UCSD-AML1 (cell line): ENCODE measurements around the gene PYDC2.
"Not testable (repeated sequence)": the region's sequence is repeated elsewhere in the genome, so short reads cannot be mapped to it uniquely, and the experiment has no call there.

Experiments used
- DNase-seq: peaks from one replicate; lab custom pipeline; 2025; ENCODE audit not compliant: unreplicated experiment; lab: John Stamatoyannopoulos, UW

PYDC2 gene

DNA sequence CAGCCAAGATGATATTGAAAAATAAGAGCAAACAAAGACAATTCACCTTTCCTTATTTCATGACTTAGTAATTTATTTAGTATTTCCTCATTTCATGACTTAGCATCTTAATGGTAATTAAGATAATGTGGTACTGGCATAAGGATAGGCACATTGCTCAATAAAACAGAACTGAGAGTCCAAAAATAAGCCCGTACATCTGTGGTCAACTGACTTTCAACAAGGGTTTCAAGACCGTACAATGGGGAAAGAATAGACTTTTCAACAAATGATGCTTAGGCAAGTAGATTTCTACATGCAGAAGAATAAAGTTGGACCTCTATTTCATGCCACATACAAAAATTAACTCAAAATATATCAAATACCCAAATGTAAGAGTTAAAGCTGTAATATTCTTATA lies 603 bp upstream of the PYDC2 start:
- DNase-seq, result no peak

DNA sequence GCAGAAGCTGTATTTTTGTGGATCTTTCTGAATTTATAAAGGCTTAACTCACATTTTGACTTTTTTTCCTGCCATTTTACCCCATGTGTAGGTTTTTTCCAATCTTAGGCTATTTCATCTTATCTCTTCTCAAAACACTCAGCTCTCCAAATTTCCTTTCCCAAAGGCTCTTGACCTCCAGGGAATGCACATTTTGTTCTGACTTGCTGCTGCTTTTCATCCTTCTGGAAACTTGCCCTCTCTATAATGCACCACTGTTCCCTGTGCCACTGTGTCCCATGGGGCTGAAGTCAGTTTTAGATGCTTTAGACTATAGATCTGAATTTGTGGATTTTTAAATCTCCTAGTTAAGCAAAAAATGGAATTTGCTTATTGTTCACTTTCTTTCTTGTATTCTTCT lies 9.1 kb downstream of the PYDC2 start:
- no peak for DNase-seq

DNA sequence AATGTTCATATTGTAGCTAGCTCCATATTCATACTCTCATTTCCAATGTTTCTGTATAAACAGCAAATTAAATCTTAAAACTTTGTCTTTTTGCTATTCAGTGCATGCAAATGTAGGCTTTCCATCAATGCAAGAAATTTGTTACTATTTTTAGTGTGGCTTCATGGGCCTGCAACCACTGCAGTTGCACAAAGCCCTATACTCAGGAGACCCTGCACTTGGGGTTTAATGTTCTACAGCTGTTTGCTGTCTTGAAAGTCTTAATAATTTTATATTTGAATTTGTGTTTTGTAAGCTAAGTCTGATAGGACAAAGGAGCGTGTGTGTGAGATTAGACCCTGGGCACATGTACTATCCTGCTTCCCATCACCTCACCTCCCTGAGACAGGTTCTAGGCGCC lies 9.6 kb downstream of the PYDC2 start:
- no peak for DNase-seq

DNA sequence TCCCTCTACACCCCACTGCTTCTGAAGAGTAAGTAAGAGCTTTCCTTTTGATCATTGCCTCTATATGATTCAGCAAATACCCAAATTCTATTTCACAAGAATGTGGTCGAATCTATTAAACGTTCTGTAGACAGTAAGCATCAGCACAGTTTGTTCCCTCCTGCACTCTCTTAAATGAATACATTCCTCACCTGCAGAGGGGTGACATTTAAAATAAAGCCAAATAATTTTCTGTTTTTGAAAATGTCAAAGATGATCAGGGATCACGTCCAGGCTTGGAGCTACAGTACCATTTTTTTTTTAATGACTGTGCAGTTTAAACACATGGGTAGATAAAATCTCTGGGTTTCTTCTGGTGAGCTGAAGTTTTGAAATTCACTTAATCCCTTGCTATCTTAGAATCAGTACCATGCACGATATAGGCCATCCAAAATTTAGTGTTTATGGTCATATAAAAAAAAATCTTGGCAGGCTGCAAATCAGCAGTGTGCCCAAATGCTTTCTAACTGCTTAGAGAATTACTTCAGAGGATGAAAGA lies 12.8 kb downstream of the PYDC2 start:
- DNase-seq, result no peak

DNA sequence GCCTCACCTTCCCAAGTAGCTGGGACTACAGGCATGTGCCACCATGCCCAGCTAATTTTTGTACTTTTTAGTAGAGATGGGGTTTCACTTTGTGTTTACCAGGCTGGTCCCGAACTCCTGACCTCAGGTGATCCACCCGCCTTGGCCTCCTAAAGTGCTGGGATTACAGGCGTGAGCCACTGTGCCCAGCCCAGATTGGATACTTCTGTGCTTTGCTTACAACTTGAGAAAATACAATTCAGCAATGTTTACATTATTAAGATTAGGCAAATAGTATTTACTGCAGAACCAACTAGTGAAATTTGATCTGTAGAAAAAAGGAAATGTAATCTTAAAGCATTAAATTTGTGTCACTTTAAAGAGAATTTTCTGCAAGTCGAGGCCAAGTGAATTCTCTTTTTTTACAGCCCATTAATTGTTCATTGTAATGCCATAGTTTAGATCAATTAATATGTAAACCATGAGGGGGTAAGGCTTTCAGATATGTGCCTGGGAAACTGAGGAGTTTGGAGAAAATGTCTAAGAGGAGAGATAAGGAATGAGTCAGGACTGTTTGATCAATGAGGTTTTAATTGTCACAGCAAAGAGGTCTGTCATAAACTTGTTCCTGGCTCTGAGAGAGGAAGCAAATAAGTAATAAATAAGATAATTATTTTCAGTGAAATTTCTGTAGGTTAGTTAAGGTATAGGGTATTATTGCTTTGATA lies 15.3 kb downstream of the PYDC2 start:
- DNase-seq, result no peak

DNA sequence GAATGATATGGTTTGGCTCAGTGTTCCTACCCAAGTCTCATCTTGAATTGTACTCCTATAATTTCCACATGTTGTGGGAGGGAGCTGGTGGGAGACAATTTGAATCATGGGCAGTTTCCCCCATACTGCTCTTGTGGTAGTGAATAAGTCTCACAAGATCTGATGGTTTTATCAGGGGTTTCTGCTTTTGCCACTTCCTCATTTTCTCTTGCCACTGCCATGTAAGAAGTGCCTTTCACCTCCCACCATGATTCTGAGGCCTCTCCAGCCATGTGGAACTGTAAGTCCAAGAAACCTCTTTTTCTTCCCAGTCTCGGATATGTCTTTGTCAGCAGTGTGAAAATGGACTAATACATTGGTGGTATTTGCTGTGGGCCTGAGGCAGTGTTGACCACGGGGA lies 23.0 kb downstream of the PYDC2 start:
- not testable (repeated sequence) for DNase-seq

DNA sequence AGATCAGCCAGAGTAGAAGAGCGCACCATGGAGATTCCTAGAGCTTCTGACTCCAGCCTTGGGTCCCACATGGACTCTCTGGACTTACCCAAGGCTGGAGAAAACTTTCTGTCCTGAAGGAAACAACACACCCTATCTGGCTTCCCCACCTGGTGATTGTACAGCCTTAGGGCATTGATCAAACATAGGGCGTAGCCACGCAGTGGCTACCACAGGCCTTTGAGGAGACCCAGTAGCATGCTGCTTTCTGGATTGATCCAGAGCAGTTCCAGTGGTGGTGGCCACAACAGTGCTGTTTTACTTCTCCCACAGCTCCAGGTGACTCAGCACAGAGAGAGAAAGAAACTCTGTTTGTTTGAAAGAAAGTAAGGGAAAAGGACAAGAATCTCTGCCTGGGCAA lies 23.5 kb downstream of the PYDC2 start:
- DNase-seq, result no peak

DNA sequence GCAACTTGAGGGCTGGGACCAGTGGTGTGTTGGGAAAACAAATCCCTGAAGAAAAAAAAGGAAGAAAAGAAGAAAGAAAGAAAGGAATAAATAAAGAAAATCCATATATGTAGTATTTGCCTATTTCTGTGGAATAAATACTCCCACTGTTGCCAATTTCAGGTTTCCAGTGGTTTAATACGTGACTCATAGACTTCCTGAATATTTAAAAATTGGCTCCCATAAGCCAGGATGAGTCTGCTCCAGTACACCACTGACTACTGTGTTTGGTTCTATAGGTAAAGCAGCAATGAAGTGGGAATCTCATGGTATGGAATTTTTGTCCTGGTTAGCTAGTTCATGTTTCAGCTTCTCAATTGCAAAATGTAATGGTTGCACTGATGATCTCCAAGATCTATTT lies 31.6 kb downstream of the PYDC2 start:
- no peak for DNase-seq

DNA sequence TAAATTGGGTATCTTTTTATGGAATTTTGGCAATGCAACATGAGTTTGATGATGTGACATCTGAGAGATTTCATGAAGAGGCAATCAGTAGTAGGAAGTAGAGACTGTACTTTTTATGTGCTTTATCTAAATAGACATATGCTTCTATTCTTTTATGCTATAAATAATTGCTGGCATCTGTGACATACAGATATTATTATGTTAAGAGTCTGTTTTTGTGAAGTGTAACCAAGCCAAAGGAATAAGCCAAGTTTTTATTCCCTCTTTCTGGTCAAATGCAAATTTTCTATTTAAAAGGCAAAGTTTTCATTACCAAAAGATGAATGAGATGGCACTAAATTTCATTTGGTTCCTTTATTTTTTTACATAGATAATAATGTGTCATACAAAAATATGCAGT lies 32.4 kb downstream of the PYDC2 start:
- DNase-seq, result no peak

DNA sequence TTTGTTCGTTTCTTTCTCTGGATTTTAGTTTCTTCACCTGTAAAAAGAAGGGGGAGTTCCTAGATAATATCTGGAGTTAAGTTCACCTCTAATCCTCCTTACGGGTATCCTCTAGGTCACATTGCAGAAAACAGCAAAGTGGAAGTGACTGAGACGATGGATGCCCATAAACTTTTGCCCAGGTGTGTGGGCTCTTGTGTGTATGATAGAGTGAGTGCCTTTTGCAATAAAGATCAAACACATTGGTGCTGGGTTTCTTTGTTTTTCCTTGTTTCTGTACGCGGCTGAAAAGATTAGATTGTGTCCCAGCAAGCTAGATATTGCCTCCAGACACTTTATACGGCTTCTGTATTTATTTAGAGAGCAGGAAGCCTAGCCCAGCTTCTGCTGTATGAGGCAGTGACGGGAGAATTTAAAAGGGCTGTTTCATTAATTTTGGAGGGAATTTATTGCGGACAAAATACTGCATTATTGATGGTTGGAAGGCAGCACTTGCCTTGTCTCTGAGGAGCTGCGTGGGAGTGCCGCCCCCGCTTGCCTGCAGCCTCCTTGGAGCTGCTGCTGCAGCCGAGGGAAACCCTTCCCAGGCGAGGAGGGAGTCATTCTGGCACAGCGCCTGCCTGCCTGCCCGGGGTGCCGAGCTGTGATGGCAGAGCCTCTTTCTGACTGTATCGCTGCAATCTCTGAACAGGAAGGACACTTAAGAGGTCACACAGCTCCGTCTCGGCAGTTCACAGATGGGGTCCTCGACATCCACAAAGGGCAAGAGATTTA lies 38.5 kb downstream of the PYDC2 start:
- DNase-seq, result no peak

DNA sequence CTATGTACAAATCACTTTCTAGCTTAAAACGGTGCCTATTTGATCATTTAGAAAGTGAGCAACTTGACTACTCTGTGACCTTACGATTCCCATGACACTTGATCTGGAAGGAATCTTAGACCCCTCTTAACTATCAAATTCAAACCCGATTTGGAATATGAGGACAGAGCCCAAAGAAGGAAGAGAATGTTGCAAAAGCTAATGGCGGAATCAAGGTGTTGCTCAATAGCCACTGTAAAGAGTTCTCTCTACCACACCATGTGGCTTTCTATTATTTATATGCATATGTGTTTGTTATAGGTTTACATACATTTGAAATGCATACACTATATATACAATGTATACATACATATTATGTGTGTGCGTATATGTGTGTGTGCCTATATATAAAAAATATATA lies 39.9 kb downstream of the PYDC2 start:
- no peak for DNase-seq

DNA sequence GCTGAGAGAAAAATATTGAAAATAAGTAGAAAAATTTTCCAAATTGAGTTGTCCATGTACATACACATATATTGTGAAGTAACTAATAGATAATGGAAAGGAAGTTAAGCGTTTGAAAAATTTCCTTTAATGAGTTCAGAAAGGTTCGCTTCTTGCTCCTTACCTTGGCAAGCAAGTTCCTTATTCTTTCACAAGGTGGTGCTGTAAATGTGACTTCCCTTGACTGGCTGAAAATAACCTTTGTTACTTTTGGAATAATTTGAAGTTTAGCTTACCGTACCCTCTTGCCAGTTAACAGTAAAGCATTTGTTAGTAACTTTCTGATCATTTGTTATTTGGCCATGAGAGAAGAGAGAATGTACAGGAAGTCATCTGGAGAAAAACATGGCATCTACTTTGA lies 41.6 kb downstream of the PYDC2 start:
- DNase-seq, result no peak

DNA sequence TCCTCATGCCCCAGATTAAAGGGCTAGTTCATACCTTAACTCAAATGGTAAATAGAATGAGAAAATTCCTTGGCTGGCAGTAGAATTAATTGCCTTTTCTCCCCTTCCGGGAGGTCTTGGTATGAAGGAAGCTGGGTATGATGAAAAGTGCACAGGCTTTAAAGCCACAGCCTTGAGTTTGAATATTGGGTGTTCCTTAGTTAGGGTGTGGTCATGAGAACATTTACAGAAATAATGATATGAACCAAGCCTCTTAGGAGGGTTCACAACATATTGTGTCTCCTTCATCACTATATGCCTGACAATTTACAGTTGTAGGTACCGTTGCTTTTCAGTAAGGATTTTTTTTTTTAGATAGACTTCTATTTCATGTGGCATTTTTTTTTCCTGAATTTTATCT lies 48.1 kb downstream of the PYDC2 start:
- no peak for DNase-seq
